Bladder microvascular endothelial cell (primary cell): ENCODE results near the gene SBDS. TPM values are rescaled to one million over a fixed set of nuclear protein-coding genes. Genes with fewer than 3 reads are reported as not detected.

Source experiments
- total RNA-seq: library from RNA; depleted of rRNA; stranded (reverse); fragments of >200 nt; gene quantifications from 2 replicates; pipeline ENCODE4 v1.2.3, GENCODE V29; 2014

Gene SBDS
- 66.2 and 97.8 TPM in 2 replicates for total RNA-seq

GRCh38 chr7:66995050-66995776 is at the start of gene SBDS:
TSS of gene SBDS (minus strand) at chr7:66995586. CDS start at chr7:66995417, 169 bp downstream.

GRCh38 chr7:66996444-66997191 is 1.2 kb upstream of the SBDS start, which contains the start of gene TYW1:
TSS of gene TYW1 (plus strand) at chr7:66996833. CDS start at chr7:66996979, 146 bp downstream.

Other genes with a start within 250 kb of the SBDS start
- 36.1 and 84.0 TPM in 2 replicates for gene TMEM248, start 74.4 kb downstream of the SBDS start, total RNA-seq
- gene TYW1, start 1.2 kb upstream of the SBDS start, total RNA-seq = 9.2 and 24.1 TPM in 2 replicates